GM19035 (cell line): ENCODE results near the gene NDUFB5.

ENCODE experiments used
- ATAC-seq: cut with Tn5 transposase; IDR thresholded peaks from one replicate; pipeline ENCODE4 v1.9.1; 2021; ENCODE audit not compliant: unreplicated experiment

NDUFB5 gene

GRCh38 chr3:179676081-179676480, 71.5 kb downstream of the NDUFB5 start:
- ATAC-seq: no peak
